H9 (cell line): ENCODE data around the gene ZSCAN2. TPM values are rescaled to one million over a fixed set of nuclear protein-coding genes. Genes with fewer than 3 reads are reported as not detected.

Experiments used
- DNase-seq: peaks from one replicate; pipeline ENCODE4 v3.0.0-alpha.2; 2017
- H2AFZ ChIP-seq: one replicate; pipeline ENCODE4 v1.6.1; 2013; ENCODE audit warnings: mild to moderate bottlenecking, low read length, control low read depth, moderate library complexity
- H2AK5ac ChIP-seq: 2 replicates; pipeline ENCODE4 v1.6.1; 2013; ENCODE audit warnings: low read length, control low read depth, mixed read lengths; ENCODE audit not compliant: insufficient read length
- H2BK120ac ChIP-seq: one replicate; pipeline ENCODE4 v1.6.1; 2013; ENCODE audit warnings: low read depth, mild to moderate bottlenecking, low read length, control low read depth, inconsistent platforms; ENCODE audit not compliant: poor library complexity, severe bottlenecking
- H2BK12ac ChIP-seq: 2 replicates; pipeline ENCODE4 v1.6.1; 2013; ENCODE audit warnings: low read length, control low read depth, mixed read lengths, low read depth; ENCODE audit not compliant: insufficient read length
- H2BK15ac ChIP-seq: 2 replicates; pipeline ENCODE4 v1.6.1; 2013; ENCODE audit warnings: low read depth, low read length, control low read depth
- H2BK20ac ChIP-seq: one replicate; pipeline ENCODE4 v1.6.1; 2013; ENCODE audit warnings: low read depth, mild to moderate bottlenecking, low read length, control low read depth, inconsistent platforms; ENCODE audit not compliant: poor library complexity, severe bottlenecking
- H2BK5ac ChIP-seq: 2 replicates; pipeline ENCODE4 v1.6.1; 2013; ENCODE audit warnings: low read length, control low read depth, mixed read lengths; ENCODE audit not compliant: insufficient read length
- H3K14ac ChIP-seq: 2 replicates; pipeline ENCODE4 v1.6.1; 2013; ENCODE audit warnings: low read length, control low read depth; ENCODE audit not compliant: insufficient read depth
- H3K18ac ChIP-seq: 2 replicates; pipeline ENCODE4 v1.6.1; 2013; ENCODE audit warnings: low read depth, mild to moderate bottlenecking, mixed read lengths, low read length, control low read depth; ENCODE audit not compliant: insufficient read length
- H3K23ac ChIP-seq: 2 replicates; pipeline ENCODE4 v1.6.1; 2013; ENCODE audit warnings: low read length, control low read depth, mixed read lengths, low read depth; ENCODE audit not compliant: insufficient read length
- H3K23me2 ChIP-seq: 2 replicates; pipeline ENCODE4 v1.6.1; 2013; ENCODE audit warnings: low read depth, mild to moderate bottlenecking, mixed read lengths, low read length, control low read depth; ENCODE audit not compliant: insufficient read length, poor library complexity, severe bottlenecking
- H3K27ac ChIP-seq: 2 replicates; pipeline ENCODE4 v1.5.1; 2013; ENCODE audit warnings: low read length, control low read depth, mixed read lengths, low read depth; ENCODE audit not compliant: insufficient read length
- H3K27me3 ChIP-seq: 2 replicates; pipeline ENCODE4 v1.6.1; 2013; ENCODE audit warnings: low read length, control low read depth, inconsistent platforms; ENCODE audit not compliant: insufficient read depth
- H3K4ac ChIP-seq: 2 replicates; pipeline ENCODE4 v1.6.1; 2013; ENCODE audit warnings: low read depth, mild to moderate bottlenecking, control low read depth, inconsistent platforms, low read length, moderate library complexity
- H3K4me1 ChIP-seq: 2 replicates; pipeline ENCODE4 v1.6.1; 2013; ENCODE audit warnings: low read length, control low read depth, inconsistent platforms; ENCODE audit not compliant: insufficient read depth
- H3K4me2 ChIP-seq: 2 replicates; pipeline ENCODE4 v1.6.1; 2013; ENCODE audit warnings: low read length, control low read depth, mixed read lengths; ENCODE audit not compliant: insufficient read length, insufficient read depth
- H3K56ac ChIP-seq: 2 replicates; pipeline ENCODE4 v1.6.1; 2013; ENCODE audit warnings: low read depth, mild to moderate bottlenecking, mixed read lengths, low read length, control low read depth; ENCODE audit not compliant: insufficient read length
- H3K79me1 ChIP-seq: 2 replicates; pipeline ENCODE4 v1.6.1; 2013; ENCODE audit warnings: low read depth, mild to moderate bottlenecking, moderate library complexity, low read length, control low read depth, inconsistent platforms; ENCODE audit not compliant: insufficient read depth, poor library complexity, severe bottlenecking
- H3K79me2 ChIP-seq: 2 replicates; pipeline ENCODE4 v1.6.1; 2013; ENCODE audit warnings: low read length, control low read depth, inconsistent platforms; ENCODE audit not compliant: insufficient read depth
- H3K9ac ChIP-seq: 2 replicates; pipeline ENCODE4 v1.6.1; 2013; ENCODE audit warnings: low read length, control low read depth, mixed read lengths; ENCODE audit not compliant: insufficient read length; ENCODE audit errors: extremely low read depth
- H3K9me3 ChIP-seq: one replicate; pipeline ENCODE4 v1.6.1; 2013; ENCODE audit warnings: low read depth, low read length, inconsistent platforms; ENCODE audit not compliant: control insufficient read depth
- H3T11ph ChIP-seq: one replicate; pipeline ENCODE4 v1.6.1; 2013; ENCODE audit warnings: mild to moderate bottlenecking, low read length, control low read depth, inconsistent platforms
- H4K20me1 ChIP-seq: one replicate; pipeline ENCODE4 v1.6.1; 2013; ENCODE audit not compliant: control insufficient read depth, insufficient read length, insufficient read depth
- H4K5ac ChIP-seq: 2 replicates; pipeline ENCODE4 v1.6.1; 2013; ENCODE audit warnings: low read depth, mild to moderate bottlenecking, mixed read lengths, low read length, control low read depth; ENCODE audit not compliant: insufficient read length
- H4K8ac ChIP-seq: replicated peaks from 2 replicates; pipeline ENCODE4 v1.6.1; 2013; ENCODE audit warnings: low read length, control low read depth, mixed read lengths, low read depth; ENCODE audit not compliant: insufficient read length
- H4K91ac ChIP-seq: 2 replicates; pipeline ENCODE4 v1.6.1; 2013; ENCODE audit warnings: low read depth, mild to moderate bottlenecking, moderate library complexity, mixed read lengths, low read length, control low read depth; ENCODE audit not compliant: insufficient read length
- H3K27ac Mint-ChIP-seq, 3 experiments: 2 replicates in 2 of 3; 3 replicates in 1 of 3; pipeline ENCODE4 v1.8.0; 2020 to 2021; ENCODE audit warnings: mixed read lengths in 3 of 3, mild to moderate bottlenecking in 1 of 3, moderate library complexity in 1 of 3
- H3K27me3 Mint-ChIP-seq: 2 replicates; pipeline ENCODE4 v1.8.0; 2021; ENCODE audit warnings: low read depth, mild to moderate bottlenecking, moderate library complexity, mixed read lengths
- H3K36me3 Mint-ChIP-seq, 3 experiments: 2 replicates in 2 of 3; 3 replicates in 1 of 3; pipeline ENCODE4 v1.8.0; 2020 to 2021; ENCODE audit warnings: low read depth in 3 of 3, mixed read lengths in 3 of 3; ENCODE audit not compliant: insufficient read depth in 1 of 3
- H3K4me1 Mint-ChIP-seq, 2 experiments: 2 replicates each; pipeline ENCODE4 v1.8.0; 2020; ENCODE audit warnings: mixed read lengths in 2 of 2
- H3K4me3 Mint-ChIP-seq, 2 experiments: 2 replicates in 1 of 2; 3 replicates in 1 of 2; pipeline ENCODE4 v1.8.0; 2020 to 2021; ENCODE audit warnings: mild to moderate bottlenecking in 2 of 2, mixed read lengths in 2 of 2, moderate library complexity in 1 of 2
- H3K9me3 Mint-ChIP-seq, 2 experiments: 2 replicates in 1 of 2; 3 replicates in 1 of 2; pipeline ENCODE4 v1.8.0; 2020; ENCODE audit warnings: mild to moderate bottlenecking in 2 of 2, mixed read lengths in 2 of 2, moderate library complexity in 1 of 2
- WGBS: extraction: QIAGEN DNeasy Blood & Tissue Kit; methylation state at CpG from one replicate; pipeline ENCODE4 v1.1.7; 2013; ENCODE audit warnings: missing lambda C conversion rate, low lambda C conversion rate, mixed read lengths; ENCODE audit not compliant: insufficient read length; ENCODE audit errors: extremely low coverage; 5-methylcytosine and 5-hydroxymethylcytosine counted together
- total RNA-seq: library from RNA; stranded (reverse); gene quantifications from 2 replicates; pipeline ENCODE4 v1.2.1, GENCODE V29; 2021
- TF ChIP-seq, protein P1 (sequence below): fragments of 200-600 bp; sonication (generic); conservative IDR thresholded peaks from 3 replicates; pipeline ENCODE4 v1.8.0; 2021; ENCODE audit warnings: antibody characterized with exemption, mild to moderate bottlenecking

Gene ZSCAN2
- total RNA-seq, 1 experiment from 2014 or later, result 28.4 TPM

- Mint-ChIP-seq H3K27me3 (peaks cover 20% of the 10 kb centered on the region), H3K27ac (peak overlapping the region in 1 of 3 experiments; percentile 17; a peak in 1 of 7 replicates), H3K4me1 (peaks cover 14 to 16% of the 10 kb centered on the region in 2 experiments), H3K36me3 (peaks cover 0 to 17% (median 16%) of the 10 kb centered on the region in 3 experiments; a peak in 4 of 7 replicates), H3K9me3 (peaks cover 12 to 18% of the 10 kb centered on the region in 2 experiments), H3K4me3 (no peak overlapping the region)
- no peak overlapping the region for H2BK5ac ChIP-seq
- no peak overlapping the region for H4K8ac ChIP-seq
- no peak overlapping the region for H3K23ac ChIP-seq
- DNase-seq, result no peak
- no CpG with 5 or more reads among the region's 3 CpGs for WGBS
- H2BK120ac ChIP-seq, result no peak overlapping the region
- no peaks in the 10 kb centered on the region for H3K79me1 ChIP-seq
- TF ChIP-seq, protein P1, sequence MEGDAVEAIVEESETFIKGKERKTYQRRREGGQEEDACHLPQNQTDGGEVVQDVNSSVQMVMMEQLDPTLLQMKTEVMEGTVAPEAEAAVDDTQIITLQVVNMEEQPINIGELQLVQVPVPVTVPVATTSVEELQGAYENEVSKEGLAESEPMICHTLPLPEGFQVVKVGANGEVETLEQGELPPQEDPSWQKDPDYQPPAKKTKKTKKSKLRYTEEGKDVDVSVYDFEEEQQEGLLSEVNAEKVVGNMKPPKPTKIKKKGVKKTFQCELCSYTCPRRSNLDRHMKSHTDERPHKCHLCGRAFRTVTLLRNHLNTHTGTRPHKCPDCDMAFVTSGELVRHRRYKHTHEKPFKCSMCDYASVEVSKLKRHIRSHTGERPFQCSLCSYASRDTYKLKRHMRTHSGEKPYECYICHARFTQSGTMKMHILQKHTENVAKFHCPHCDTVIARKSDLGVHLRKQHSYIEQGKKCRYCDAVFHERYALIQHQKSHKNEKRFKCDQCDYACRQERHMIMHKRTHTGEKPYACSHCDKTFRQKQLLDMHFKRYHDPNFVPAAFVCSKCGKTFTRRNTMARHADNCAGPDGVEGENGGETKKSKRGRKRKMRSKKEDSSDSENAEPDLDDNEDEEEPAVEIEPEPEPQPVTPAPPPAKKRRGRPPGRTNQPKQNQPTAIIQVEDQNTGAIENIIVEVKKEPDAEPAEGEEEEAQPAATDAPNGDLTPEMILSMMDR, result no peak
- H3K79me2 ChIP-seq, result no peaks in the 10 kb centered on the region
- H2AK5ac ChIP-seq, result no peak overlapping the region
- H3K4ac ChIP-seq, result no peak overlapping the region
- no peaks in the 10 kb centered on the region; the same call in 1 of the 2 replicates for H3K4me1 ChIP-seq
- H2BK15ac ChIP-seq, result no peak overlapping the region
- no peak overlapping the region for H3K9ac ChIP-seq
- H3K27ac ChIP-seq, result no peak overlapping the region
- no peak overlapping the region for H2AFZ ChIP-seq
- no peak overlapping the region for H3T11ph ChIP-seq
- no peaks in the 10 kb centered on the region for H3K9me3 ChIP-seq
- H3K27me3 ChIP-seq, result no peaks in the 10 kb centered on the region; the same call in 1 of the 2 replicates
- no peak overlapping the region for H3K56ac ChIP-seq
- no peaks in the 10 kb centered on the region for H3K23me2 ChIP-seq
- H2BK20ac ChIP-seq, result no peak overlapping the region
- H4K91ac ChIP-seq, result no peak overlapping the region
- no peaks in the 10 kb centered on the region for H4K20me1 ChIP-seq
- no peak overlapping the region for H4K5ac ChIP-seq
- no peak overlapping the region for H3K4me2 ChIP-seq
- H3K14ac ChIP-seq, result no peak overlapping the region
- H3K18ac ChIP-seq, result no peak overlapping the region
- H2BK12ac ChIP-seq, result no peak overlapping the region
These were observed 6.1 kb upstream of the ZSCAN2 start for GRCh38 chr15:84594617-84595290.
